H1 (cell line): ENCODE measurements around the gene POLN. TPM values are rescaled to one million over a fixed set of nuclear protein-coding genes. Genes with fewer than 3 reads are reported as not detected.

Experiments
- JUN ChIP-seq: IDR thresholded peaks from 2 replicates; pipeline ENCODE4 v1.6.1; 2011; ENCODE audit warnings: low read depth, mild to moderate bottlenecking, improper control_type of control experiment, low read length
- JUND ChIP-seq: IDR thresholded peaks from 2 replicates; pipeline ENCODE4 v1.6.1; 2011; ENCODE audit warnings: mild to moderate bottlenecking, improper control_type of control experiment, low read length
- SP1 ChIP-seq: IDR thresholded peaks from 2 replicates; pipeline ENCODE4 v1.6.1; 2011; ENCODE audit warnings: low read depth, low read length
- TCF12 ChIP-seq: IDR thresholded peaks from 2 replicates; pipeline ENCODE4 v1.6.1; 2011; ENCODE audit warnings: low read depth, mild to moderate bottlenecking, low read length
- polyA plus RNA-seq, 7 experiments: library from polyadenylated mRNA; depleted of rRNA in 3 of 7; stranded (reverse) in 5 of 7; unstranded in 2 of 7; fragments of >200 nt in 5 of 7; fragments of 200-250 nt in 2 of 7; gene quantifications; 1 replicate in 5 of 7; 2 replicates in 1 of 7; 4 replicates in 1 of 7; pipeline versions ENCODE4 v1.2.1 to v1.2.3, GENCODE V29; 2011 to 2013; ENCODE audit warnings: missing spikeins in 2 of 7, mixed read lengths in 2 of 7
- total RNA-seq: library from RNA; stranded (reverse); fragmentation: NEBNext Ultra II Directional; extraction: Animal tissue kit (Norgen Biotek cat#: 25700); gene quantifications from 2 replicates; pipeline ENCODE4 v1.2.1, GENCODE V29; 2021

POLN gene
- total and polyA plus RNA-seq, 2 of the 8 experiments (the other 6 are each of a cell fraction or from before 2014, with no cell fraction given), result 0.98 to 1.5 TPM

DNA sequence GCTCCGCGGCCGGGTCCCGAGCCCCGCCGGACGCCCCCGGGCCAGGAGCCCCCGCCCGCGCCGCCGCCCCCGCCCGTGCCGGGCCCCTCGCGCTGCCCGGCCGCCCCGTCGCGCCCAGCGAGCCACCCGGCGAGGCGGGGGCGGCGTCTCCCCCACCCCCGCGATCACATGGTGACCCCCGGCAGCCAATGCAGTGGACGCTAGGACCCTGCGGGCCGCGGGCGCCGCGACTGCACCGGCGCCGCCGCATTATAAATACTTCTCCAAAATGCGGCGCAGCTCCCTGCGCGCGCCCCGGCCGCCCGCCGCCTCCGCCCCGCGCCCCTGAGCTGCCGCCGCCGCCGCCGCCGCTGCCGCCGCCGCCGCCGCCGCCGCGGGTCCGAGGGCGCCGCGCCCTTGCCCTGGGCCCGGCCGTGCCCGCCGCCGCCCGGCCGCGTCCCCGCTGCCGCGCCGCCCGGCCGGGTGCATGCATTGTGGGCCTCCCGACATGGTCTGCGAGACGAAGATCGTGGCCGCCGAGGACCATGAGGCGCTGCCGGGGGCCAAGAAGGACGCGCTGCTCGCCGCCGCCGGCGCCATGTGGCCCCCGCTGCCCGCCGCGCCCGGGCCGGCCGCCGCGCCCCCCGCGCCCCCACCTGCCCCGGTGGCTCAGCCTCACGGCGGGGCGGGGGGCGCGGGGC lies 182.7 kb downstream of the POLN start, which contains the start of gene NAT8L (continued):
- no peak for TF ChIP-seq TCF12
- TF ChIP-seq JUND, result no peak
- TF ChIP-seq JUN, result no peak
- no peak for TF ChIP-seq SP1
